NCI-H345 treated with DMSO at 0.1 percent for 48 hours (cell line): ENCODE data around the gene BDNF.
"Not testable (repeated sequence)": the region's sequence is repeated elsewhere in the genome, so short reads cannot be mapped to it uniquely, and the experiment has no call there.

Experiments
- DNase-seq: peaks from one replicate; lab custom pipeline; 2025; ENCODE audit not compliant: unreplicated experiment; lab: John Stamatoyannopoulos, UW

BDNF gene

GRCh38 chr11:27672836-27673464, 27.3 kb downstream of the BDNF start:
- peak; percentile 16 for DNase-seq

DNA sequence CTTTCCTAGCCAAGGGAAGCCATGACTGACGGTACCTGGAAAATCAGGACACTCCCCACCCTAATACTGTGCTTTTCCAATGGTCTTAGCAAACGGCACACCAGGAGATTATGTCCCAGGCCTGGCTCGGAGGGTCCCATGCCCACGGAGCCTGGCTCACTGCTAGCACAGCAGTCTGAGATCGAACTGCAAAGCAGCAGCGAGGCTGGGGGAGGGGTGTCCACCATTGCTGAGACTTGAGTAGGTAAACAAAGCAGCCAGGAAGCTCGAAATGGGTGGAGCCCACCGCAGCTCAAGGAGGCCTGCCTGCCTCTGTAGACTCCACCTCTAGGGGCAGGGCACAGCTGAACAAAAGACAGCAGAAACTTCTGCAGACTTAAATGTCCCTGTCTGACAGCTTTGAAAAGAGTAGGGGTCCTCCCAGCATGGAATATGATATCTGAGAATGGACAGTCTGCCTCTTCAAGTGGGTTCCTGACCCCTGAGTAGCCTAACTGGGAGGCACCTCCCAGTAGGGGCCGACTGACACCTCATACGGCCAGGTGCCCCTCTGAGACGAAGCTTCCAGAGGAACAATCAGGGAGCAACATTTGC, 34.6 kb downstream of the BDNF start:
- DNase-seq, result not testable (repeated sequence)

DNA sequence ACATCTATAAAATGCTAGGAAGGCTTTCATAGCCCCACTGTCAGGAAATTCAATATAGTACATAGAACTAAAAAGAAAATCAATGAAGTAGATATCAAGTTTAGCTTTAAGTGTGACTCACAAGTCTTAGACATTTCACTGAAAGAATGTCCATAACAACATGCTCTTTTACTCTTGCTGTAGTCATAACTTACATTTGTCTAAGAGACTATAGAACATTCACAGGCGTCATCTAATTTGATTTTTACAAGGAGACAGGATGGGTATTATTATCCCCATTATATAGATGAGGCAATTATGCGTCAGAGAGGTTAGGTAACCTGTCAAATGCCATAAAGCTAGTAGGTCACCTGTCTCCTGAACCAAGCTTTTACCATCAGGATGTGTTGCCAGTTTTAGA, 36.9 kb downstream of the BDNF start:
- DNase-seq, result no peak

GRCh38 chr11:27660171-27660570, 40.1 kb downstream of the BDNF start:
- no peak for DNase-seq

- no peak for DNase-seq
Observed at GRCh38 chr11:27658535-27659236, 41.6 kb downstream of the BDNF start.

DNA sequence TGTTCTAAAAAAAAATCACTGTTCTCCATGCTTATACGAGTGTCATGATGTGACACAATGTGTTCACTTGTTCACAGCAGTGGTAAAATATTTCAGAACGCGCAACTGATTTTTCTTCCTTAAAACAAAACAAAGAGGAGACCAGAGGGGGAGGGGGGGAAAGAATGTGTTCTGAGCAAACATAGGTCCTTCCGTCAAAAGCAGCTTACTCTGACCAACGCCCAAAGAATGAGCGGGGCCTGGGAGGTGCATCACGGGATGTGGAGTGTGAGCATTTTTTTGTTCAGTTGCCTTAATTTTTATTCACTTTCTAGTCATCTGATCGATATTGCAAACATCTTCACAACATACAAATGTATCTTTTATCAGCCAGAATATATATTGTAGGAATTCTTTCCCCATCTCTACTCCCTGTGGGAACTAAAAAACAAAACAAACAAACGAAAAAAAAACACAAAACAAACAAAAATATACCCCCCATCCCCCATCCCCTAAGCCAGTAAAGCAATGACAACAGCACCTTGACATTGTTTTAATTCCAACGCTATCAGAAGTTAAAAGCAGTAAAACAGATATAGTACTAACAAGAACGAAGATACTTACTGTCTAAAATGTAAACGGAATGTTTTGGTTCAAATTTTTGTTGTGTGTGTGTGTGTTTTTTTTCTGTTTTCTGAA, 43.3 kb downstream of the BDNF start:
- DNase-seq, result no peak

DNA sequence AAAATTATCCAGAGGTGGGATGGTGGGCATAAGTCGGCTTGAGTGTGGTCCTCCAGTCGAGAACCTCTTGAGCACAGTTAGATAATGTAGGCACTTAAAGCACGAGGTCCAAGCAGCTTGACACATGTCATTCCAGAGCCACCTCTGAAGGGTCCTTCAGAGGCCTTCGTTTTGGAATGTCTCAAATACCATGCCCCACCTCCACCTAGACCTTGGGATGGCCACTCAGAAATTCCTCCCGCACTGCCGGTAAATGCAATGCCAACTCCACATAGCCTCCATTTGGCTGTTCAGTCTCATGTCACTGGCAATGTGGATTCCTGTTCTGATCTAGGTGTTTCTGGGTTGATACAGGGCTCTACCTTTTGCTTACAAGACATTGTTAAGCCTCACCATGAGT, 43.9 kb downstream of the BDNF start:
- DNase-seq, result no peak

DNA sequence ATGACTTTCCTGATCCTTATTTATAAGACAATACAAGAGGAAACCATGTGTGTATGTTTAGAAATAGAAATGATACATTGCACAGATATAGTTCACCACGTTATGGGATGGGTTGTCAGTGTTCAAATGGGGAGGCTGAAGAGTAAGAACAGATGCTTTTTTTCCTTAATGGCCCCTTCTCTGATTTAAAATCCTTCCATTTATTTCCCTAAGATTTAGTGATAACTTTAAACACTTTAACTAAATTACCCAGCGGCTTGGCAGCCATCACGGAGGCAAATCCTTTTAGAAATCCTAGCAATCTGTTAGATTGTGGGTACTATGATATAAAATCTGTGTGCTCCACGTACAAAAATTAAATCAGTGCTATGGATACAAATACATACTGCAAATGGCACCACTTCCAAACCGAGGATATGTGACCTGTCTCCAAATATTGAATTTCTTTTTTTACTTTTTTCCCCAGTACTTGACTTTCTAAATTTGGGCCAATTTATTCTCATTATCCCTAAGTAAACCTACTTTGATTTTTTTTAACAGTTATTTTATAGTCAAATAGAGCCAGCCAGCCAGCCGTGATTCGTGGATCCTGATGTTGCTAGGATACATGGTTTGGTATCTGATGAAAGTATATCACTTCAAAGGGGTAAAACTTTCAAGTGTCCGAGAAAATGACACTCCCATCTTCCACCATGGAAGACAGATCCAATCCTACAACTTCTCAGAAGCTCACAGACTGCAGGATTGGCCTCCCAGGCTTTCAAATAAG, 46.1 kb downstream of the BDNF start:
- DNase-seq, result no peak

GRCh38 chr11:27651711-27652110, 48.5 kb downstream of the BDNF start:
- no peak for DNase-seq

GRCh38 chr11:27650988-27651387, 49.3 kb downstream of the BDNF start:
- no peak for DNase-seq

DNA sequence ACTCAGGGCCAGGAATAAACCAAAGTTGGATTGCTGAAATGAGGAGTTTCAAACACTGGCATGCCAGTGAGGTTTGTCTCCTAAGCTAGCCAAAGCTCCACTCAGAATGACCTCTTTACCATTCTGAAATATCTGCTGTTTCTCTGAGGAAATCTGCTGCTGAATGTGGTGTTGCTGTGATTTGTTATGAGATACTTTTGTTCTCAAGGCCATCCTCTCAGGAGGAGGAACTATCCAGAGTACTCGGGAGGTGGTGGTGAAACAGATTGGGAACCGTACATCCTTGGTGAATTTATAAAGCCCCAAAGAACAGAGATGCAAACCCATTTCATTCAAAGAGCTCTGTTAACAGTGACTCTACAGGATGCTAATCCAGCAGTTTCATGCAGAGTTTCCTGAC, 50.5 kb downstream of the BDNF start:
- no peak for DNase-seq

- DNase-seq, result no peak
Observed at GRCh38 chr11:27648840-27649239, 51.4 kb downstream of the BDNF start.

DNA sequence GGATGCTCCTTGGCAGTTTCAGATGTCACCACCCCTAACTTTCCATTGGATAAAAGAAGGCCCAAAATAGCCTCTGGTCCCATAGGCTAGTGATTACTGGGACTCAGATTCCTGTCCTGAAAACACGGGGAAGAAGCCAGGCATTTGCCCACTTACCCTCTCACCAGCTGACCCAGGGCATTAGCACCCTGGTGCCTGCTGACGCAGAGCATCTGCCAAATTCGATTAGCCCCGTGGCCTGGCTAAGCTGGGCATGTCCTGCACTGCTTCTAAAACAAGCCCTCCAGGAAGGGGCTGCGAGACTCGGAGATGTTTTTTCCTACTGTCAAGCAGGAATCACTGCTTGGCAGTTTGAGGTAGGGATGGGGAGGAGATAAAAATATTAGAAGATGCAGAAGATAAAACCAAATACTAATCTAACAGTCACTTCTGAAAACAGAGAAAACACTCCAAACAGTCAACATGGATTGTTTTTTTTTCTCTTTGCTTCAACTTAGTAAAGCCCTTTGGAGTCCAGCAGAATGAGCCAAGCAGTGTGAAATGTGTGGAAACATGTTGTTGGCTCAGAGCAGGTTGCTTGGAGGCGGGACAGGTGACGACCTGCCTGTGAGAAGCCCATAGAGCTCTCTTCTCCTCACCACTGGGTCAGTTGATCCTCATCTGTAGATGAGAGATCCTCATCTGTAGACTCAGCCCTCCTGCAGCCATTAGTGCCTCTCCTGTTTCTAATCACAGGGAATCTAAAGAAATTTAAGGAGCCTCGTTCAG, 54.0 kb downstream of the BDNF start:
- no peak for DNase-seq

GRCh38 chr11:27642954-27643353, 57.3 kb downstream of the BDNF start:
- no peak for DNase-seq

- no peak for DNase-seq
Observed at GRCh38 chr11:27640954-27641353, 59.3 kb downstream of the BDNF start.

GRCh38 chr11:27635567-27636037, 64.7 kb downstream of the BDNF start:
- DNase-seq, result no peak

GRCh38 chr11:27634776-27635175, 65.5 kb downstream of the BDNF start:
- not testable (repeated sequence) for DNase-seq

GRCh38 chr11:27634282-27634681, 66.0 kb downstream of the BDNF start:
- DNase-seq, result not testable (repeated sequence)

DNA sequence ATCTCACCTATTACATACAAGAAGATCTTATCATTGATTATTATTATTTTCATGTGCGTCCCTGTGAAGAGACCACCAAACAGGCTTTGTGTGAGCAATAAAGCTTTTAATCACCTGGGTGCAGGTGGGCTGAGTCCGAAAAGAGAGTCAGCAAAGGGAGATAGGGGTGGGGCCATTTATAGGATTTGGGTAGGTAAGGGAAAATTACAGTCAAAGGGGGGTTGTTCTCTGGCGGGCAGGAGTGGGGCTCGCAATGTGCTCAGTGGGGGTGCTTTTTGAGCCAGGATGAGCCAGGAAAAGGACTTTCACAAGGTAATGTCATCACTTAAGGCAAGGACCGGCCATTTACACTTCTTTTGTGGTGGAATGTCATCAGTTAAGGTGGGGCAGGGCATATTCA, 71.2 kb downstream of the BDNF start:
- DNase-seq, result not testable (repeated sequence)

GRCh38 chr11:27627979-27628378, 72.3 kb downstream of the BDNF start:
- no peak for DNase-seq
